ENCODE results near the gene XPO6.

DNA sequence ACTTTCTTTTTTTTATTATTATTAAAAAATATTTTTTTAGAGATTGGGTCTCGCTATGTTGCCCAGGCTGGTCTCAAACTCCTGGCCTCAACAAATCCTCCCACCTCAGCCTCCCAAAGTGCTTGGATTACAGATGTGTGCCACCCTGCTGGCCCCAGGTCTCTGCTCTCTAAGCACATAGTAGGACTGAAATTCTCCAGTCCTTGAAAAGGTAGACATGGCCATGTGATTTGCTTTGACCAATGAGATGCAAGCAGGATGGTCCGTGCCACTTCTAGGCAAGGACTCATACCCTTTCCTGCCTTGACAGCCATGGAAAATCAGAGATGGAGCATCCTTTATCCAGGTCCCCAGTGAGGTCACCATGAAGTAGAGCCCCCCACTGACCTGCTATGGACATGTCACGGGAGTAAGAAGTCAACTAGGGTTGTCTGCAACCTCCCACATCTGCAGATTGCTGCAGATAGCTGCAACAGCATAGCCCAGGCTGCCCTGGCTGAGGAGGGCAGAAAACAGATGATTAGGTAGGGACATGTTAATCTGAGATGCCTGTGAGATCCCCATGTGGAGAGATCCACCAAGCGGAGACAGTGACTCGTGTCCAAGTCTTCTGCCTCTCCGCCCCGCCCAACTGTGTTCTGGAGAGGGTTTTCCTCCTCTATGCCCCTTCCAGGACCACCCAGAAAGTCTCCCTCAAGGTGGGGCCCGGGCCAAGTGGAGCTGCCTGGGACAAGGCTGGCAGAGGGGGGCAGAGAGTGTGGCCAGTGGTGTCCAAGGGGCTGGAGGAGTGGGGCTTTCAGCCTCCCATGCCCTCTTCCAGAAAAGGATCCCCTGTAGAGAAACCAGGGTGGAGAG lies 159.3 kb downstream of the XPO6 start:
- TF ChIP-seq EZH2phosphoT487 (IDR thresholded peaks at IDR 0.05; ENCODE audit: borderline replicate concordance), result no peak
- TF ChIP-seq, protein P1, sequence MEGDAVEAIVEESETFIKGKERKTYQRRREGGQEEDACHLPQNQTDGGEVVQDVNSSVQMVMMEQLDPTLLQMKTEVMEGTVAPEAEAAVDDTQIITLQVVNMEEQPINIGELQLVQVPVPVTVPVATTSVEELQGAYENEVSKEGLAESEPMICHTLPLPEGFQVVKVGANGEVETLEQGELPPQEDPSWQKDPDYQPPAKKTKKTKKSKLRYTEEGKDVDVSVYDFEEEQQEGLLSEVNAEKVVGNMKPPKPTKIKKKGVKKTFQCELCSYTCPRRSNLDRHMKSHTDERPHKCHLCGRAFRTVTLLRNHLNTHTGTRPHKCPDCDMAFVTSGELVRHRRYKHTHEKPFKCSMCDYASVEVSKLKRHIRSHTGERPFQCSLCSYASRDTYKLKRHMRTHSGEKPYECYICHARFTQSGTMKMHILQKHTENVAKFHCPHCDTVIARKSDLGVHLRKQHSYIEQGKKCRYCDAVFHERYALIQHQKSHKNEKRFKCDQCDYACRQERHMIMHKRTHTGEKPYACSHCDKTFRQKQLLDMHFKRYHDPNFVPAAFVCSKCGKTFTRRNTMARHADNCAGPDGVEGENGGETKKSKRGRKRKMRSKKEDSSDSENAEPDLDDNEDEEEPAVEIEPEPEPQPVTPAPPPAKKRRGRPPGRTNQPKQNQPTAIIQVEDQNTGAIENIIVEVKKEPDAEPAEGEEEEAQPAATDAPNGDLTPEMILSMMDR (conservative IDR thresholded peaks at IDR 0.05; ENCODE audit: low read length), result no peak
